HepG2 (cell line): ENCODE results near the gene MARCO.

ENCODE experiments used
- KDM2A ChIP-seq: sonication (generic); formaldehyde crosslinking; IDR thresholded peaks from 2 replicates; pipeline ENCODE4 v1.4.0; 2020; ENCODE audit warnings: low read depth, missing genetic modification reagents, borderline replicate concordance
- POLR2AphosphoS5 ChIP-seq: IDR thresholded peaks from 2 replicates; pipeline ENCODE4 v1.6.1; 2012; ENCODE audit warnings: low read depth, low read length

- no peak for TF ChIP-seq POLR2AphosphoS5
- no peak for TF ChIP-seq KDM2A (CRISPR knock-in tag)
Measured at GRCh38 chr2:118991554-118991953, 49.6 kb downstream of the MARCO start.
